ENCODE results near the gene SPTBN5. TPM values are rescaled to one million over a fixed set of nuclear protein-coding genes. Genes with fewer than 3 reads are reported as not detected.

The SPTBN5 gene
- polyA plus RNA-seq, 1 donor from 2014 or later: 0.01 TPM

DNA sequence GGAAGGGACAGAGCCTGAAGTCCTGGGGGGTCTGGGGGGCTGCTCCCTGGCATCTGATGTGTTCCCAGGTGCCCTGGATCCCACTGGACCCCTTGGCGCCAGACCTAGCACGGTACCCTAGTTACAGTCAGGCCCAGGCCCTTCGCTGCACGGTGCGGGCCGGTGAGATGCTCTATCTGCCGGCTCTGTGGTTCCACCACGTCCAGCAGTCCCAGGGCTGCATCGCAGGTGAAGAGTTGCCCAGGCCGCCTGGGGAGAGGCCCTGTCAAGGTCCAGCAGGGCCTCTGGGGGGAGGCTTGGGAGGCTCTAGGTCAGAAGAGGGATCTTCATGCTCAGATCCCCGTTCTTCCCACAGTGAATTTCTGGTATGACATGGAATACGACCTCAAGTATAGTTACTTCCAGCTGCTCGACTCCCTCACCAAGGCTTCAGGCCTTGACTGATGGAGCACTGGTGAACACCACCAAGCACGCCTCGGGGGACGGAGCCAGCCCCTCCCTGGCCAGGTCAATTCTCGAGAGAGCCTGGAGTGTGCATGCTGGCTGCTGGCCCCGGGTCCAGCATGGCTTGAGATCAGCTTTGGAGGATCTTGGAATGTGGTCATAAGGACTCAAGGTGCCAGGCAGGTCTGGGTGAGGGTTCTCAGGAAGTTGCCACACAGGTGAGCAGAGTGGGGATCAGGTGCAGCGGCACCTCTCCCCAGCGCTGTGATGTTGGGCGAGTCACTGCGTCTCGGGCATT lies 57.0 kb downstream of the SPTBN5 start:
- no peaks in the 10 kb centered on the region for H3K27me3 ChIP-seq (ENCODE audit: insufficient read depth, low read depth, low read length)
- H3K9me2 ChIP-seq (ENCODE audit: insufficient read depth, low read length): no peaks in the 10 kb centered on the region
- H3K9me3 ChIP-seq (ENCODE audit: low read length): no peaks in the 10 kb centered on the region
- no peaks in the 10 kb centered on the region for H4K20me1 ChIP-seq (ENCODE audit: insufficient read depth)
- no peak overlapping the region for H3K9ac ChIP-seq (ENCODE audit: low read length)
- no peak overlapping the region for H2AFZ ChIP-seq (ENCODE audit: low read depth, low read length)
- no peak overlapping the region for H3K4me3 ChIP-seq (ENCODE audit: low read length)
- no peaks in the 10 kb centered on the region for H3F3A ChIP-seq (ENCODE audit: insufficient read depth, low read length, poor library complexity, severe bottlenecking)
- no peak overlapping the region for H3K27ac ChIP-seq (ENCODE audit: low read length)
- H3K4me2 ChIP-seq (ENCODE audit: low read length): no peak overlapping the region
- no peaks in the 10 kb centered on the region for H3K79me2 ChIP-seq (replicated peaks; ENCODE audit: insufficient read depth, low read length)
- TF ChIP-seq SMC3 (conservative IDR thresholded peaks at IDR 0.05; ENCODE audit: poor library complexity) (no peak), TAF1 (IDR thresholded peaks at IDR 0.05; ENCODE audit: low read depth) (no peak), EZH2 (IDR thresholded peaks at IDR 0.05; ENCODE audit: borderline replicate concordance, insufficient read depth, low read length, poor library complexity, severe bottlenecking) (no peak), POLR2AphosphoS5 (IDR thresholded peaks at IDR 0.05) (no peak), EP300 (conservative IDR thresholded peaks at IDR 0.05; ENCODE audit: poor library complexity, severe bottlenecking) (no peak), MXI1 (conservative IDR thresholded peaks at IDR 0.05; ENCODE audit: poor library complexity, severe bottlenecking) (no peak), RAD21 (conservative IDR thresholded peaks at IDR 0.05) (no peak)
- TF ChIP-seq, protein P1, sequence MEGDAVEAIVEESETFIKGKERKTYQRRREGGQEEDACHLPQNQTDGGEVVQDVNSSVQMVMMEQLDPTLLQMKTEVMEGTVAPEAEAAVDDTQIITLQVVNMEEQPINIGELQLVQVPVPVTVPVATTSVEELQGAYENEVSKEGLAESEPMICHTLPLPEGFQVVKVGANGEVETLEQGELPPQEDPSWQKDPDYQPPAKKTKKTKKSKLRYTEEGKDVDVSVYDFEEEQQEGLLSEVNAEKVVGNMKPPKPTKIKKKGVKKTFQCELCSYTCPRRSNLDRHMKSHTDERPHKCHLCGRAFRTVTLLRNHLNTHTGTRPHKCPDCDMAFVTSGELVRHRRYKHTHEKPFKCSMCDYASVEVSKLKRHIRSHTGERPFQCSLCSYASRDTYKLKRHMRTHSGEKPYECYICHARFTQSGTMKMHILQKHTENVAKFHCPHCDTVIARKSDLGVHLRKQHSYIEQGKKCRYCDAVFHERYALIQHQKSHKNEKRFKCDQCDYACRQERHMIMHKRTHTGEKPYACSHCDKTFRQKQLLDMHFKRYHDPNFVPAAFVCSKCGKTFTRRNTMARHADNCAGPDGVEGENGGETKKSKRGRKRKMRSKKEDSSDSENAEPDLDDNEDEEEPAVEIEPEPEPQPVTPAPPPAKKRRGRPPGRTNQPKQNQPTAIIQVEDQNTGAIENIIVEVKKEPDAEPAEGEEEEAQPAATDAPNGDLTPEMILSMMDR (IDR thresholded peaks at IDR 0.05; ENCODE audit: poor library complexity, severe bottlenecking): no peak
- TF ChIP-seq, protein P2, sequence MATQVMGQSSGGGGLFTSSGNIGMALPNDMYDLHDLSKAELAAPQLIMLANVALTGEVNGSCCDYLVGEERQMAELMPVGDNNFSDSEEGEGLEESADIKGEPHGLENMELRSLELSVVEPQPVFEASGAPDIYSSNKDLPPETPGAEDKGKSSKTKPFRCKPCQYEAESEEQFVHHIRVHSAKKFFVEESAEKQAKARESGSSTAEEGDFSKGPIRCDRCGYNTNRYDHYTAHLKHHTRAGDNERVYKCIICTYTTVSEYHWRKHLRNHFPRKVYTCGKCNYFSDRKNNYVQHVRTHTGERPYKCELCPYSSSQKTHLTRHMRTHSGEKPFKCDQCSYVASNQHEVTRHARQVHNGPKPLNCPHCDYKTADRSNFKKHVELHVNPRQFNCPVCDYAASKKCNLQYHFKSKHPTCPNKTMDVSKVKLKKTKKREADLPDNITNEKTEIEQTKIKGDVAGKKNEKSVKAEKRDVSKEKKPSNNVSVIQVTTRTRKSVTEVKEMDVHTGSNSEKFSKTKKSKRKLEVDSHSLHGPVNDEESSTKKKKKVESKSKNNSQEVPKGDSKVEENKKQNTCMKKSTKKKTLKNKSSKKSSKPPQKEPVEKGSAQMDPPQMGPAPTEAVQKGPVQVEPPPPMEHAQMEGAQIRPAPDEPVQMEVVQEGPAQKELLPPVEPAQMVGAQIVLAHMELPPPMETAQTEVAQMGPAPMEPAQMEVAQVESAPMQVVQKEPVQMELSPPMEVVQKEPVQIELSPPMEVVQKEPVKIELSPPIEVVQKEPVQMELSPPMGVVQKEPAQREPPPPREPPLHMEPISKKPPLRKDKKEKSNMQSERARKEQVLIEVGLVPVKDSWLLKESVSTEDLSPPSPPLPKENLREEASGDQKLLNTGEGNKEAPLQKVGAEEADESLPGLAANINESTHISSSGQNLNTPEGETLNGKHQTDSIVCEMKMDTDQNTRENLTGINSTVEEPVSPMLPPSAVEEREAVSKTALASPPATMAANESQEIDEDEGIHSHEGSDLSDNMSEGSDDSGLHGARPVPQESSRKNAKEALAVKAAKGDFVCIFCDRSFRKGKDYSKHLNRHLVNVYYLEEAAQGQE (IDR thresholded peaks at IDR 0.05; ENCODE audit: borderline replicate concordance): no peak
- H3K36me3 ChIP-seq (ENCODE audit: insufficient read depth, low read length): no peaks in the 10 kb centered on the region

DNA sequence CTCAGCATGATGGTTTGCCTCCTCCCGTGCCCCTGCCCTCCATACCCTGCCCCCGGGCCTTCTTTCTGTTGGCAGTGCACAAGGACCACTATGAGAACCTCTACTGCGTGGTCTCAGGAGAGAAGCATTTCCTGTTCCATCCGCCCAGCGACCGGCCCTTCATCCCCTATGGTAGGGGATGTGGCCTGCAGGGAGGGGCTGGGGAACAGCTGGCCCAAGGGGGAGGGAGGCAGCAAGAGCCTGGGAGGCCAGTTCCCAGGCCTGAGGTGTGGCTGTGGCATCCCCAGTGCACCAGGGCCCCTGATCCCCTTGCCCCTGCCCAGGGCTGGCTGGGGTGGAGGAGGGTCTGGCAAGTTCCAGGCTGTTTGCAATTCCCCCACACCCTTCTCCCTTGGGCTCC lies 57.8 kb downstream of the SPTBN5 start:
- no peaks in the 10 kb centered on the region for H4K20me1 ChIP-seq (ENCODE audit: insufficient read depth)
- H3K9me2 ChIP-seq (ENCODE audit: insufficient read depth, low read length): no peaks in the 10 kb centered on the region
- no peak overlapping the region for H3K9ac ChIP-seq (ENCODE audit: low read length)
- H3K4me2 ChIP-seq (ENCODE audit: low read length): no peak overlapping the region
- H3F3A ChIP-seq (ENCODE audit: insufficient read depth, low read length, poor library complexity, severe bottlenecking): no peaks in the 10 kb centered on the region
- no peaks in the 10 kb centered on the region for H3K27me3 ChIP-seq (ENCODE audit: insufficient read depth, low read depth, low read length)
- H2AFZ ChIP-seq (ENCODE audit: low read depth, low read length): no peak overlapping the region
- no peak for TF ChIP-seq TAF1 (IDR thresholded peaks at IDR 0.05; ENCODE audit: low read depth)
- no peak for TF ChIP-seq MXI1 (conservative IDR thresholded peaks at IDR 0.05; ENCODE audit: poor library complexity, severe bottlenecking)
- TF ChIP-seq, protein P2 (IDR thresholded peaks at IDR 0.05; ENCODE audit: borderline replicate concordance): no peak
- TF ChIP-seq POLR2AphosphoS5 (IDR thresholded peaks at IDR 0.05): no peak
- TF ChIP-seq, protein P1 (IDR thresholded peaks at IDR 0.05; ENCODE audit: poor library complexity, severe bottlenecking): no peak
- no peak for TF ChIP-seq EZH2 (IDR thresholded peaks at IDR 0.05; ENCODE audit: borderline replicate concordance, insufficient read depth, low read length, poor library complexity, severe bottlenecking)
- TF ChIP-seq EP300 (conservative IDR thresholded peaks at IDR 0.05; ENCODE audit: poor library complexity, severe bottlenecking): no peak
- no peak for TF ChIP-seq SMC3 (conservative IDR thresholded peaks at IDR 0.05; ENCODE audit: poor library complexity)
- no peak for TF ChIP-seq RAD21 (conservative IDR thresholded peaks at IDR 0.05)
- no peak overlapping the region for H3K27ac ChIP-seq (ENCODE audit: low read length)
- no peaks in the 10 kb centered on the region for H3K9me3 ChIP-seq (ENCODE audit: low read length)
- H3K4me3 ChIP-seq (ENCODE audit: low read length): no peak overlapping the region
- H3K79me2 ChIP-seq (replicated peaks; ENCODE audit: insufficient read depth, low read length): no peaks in the 10 kb centered on the region
- no peaks in the 10 kb centered on the region for H3K36me3 ChIP-seq (ENCODE audit: insufficient read depth, low read length)
